SJSA1 (cell line): ENCODE measurements around the gene KDM4B. TPM values are rescaled to one million over a fixed set of nuclear protein-coding genes. Genes with fewer than 3 reads are reported as not detected.
"Not testable (repeated sequence)": the region's sequence is repeated elsewhere in the genome, so short reads cannot be mapped to it uniquely, and the experiment has no call there.

Source experiments
- DNase-seq, 2 experiments: peaks; one replicate each; pipeline ENCODE4 v3.0.0-alpha.2; 2015 to 2020; ENCODE audit warnings: low spot score in 2 of 2, low read depth in 1 of 2
- H3K27ac ChIP-seq: fragments of 250-450 bp; sonication (Bioruptor Pico); 2 replicates; pipeline ENCODE4 v1.5.1; 2020; ENCODE audit warnings: mild to moderate bottlenecking, moderate library complexity
- H3K27me3 ChIP-seq: fragments of 250-450 bp; sonication (Bioruptor Pico); replicated peaks from 2 replicates; pipeline ENCODE4 v1.5.1; 2020; ENCODE audit warnings: mild to moderate bottlenecking, moderate library complexity
- H3K36me3 ChIP-seq: fragments of 250-450 bp; sonication (Bioruptor Pico); 2 replicates; pipeline ENCODE4 v1.5.1; 2020; ENCODE audit warnings: mild to moderate bottlenecking
- H3K4me1 ChIP-seq: fragments of 250-450 bp; sonication (Bioruptor Pico); replicated peaks from 2 replicates; pipeline ENCODE4 v1.6.1; 2021; ENCODE audit warnings: mild to moderate bottlenecking
- H3K4me3 ChIP-seq: fragments of 250-450 bp; sonication (Bioruptor Pico); 2 replicates; pipeline ENCODE4 v1.5.1; 2020; ENCODE audit warnings: mild to moderate bottlenecking
- H3K9me3 ChIP-seq: fragments of 250-450 bp; sonication (Bioruptor Pico); replicated peaks from 2 replicates; pipeline ENCODE4 v1.5.1; 2020; ENCODE audit warnings: mild to moderate bottlenecking
- total RNA-seq: library from RNA; depleted of rRNA; stranded (reverse); fragments of >200 nt; shearing (Covaris generic); gene quantifications from 2 replicates; pipeline ENCODE4 v1.2.3, GENCODE V29; 2014

KDM4B gene
- total RNA-seq, 1 experiment from 2014 or later: 9.1 TPM

DNA sequence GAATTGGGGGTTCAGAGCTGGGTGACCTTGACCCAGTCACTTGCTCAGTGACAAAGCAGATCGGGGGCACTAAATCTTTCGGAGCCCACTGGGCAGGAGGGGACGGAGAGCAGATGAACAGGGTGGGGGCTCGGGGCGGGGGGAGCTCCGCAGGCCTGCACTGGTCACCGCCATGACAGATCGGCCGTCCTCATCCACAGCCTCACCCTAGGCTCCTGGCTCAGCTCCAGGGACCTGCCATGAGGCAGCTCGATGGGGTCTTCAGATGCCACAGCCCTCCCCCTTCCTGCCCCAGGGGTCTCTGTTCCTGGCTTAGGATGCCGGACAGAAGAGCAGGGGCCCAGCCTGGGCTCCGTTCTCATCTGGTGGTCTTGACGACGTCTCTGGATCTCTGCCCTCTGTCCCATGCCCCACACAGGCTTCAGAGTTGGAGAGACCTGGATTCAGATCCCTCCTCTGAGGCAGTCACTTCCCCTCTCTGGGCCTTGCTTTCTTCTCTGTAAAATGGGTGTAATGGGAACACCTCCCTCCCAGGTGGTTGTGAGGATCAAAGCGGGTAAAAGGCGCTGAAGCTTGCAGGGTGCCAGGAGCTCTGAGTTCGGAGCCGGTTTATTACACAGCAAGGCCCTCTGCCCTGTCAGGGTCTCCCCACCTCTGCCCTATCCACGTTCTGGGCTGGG, 3.0 kb downstream of the KDM4B start:
- Histone ChIP-seq H3K27ac (no peak overlapping the region), H3K27me3 (no peaks in the 10 kb centered on the region), H3K4me3 (no peak overlapping the region), H3K36me3 (peaks cover under 1% of the 10 kb centered on the region), H3K4me1 (peaks cover 46% of the 10 kb centered on the region), H3K9me3 (no peaks in the 10 kb centered on the region)
- no peak for DNase-seq

DNA sequence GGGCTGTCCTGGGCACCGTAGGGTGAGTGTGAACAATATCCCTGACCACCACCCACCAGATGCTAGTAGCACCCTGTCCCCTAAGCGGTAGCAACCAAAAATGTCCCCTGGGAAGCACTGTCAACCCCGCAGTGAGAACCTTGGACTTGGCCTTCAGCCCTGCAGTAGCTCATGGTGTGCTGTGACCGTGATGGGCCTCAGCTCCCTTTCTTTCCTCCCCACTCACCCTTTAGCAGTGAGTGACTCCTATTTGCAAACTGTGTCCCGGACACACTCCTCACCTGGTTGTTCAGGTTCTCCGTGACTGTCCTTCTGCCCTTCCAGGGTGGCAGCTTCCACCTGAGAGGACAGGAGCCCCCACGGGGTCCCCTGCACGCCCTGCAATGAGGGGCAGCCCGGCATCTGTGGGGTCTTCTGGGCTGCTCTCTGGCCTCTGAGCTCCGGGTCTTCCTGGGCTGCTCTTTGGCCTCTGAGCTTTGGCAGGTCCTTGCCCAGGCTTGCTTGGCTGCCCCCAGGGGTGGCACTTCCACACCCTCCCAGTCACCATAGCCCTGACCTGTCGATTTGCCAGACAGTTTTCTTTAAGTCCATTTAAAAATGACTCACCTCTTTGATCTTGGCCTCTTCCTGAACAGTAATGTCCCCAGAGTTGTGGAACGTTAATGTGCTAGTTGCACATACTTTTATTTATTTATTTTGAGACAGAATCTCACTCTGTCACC, 3.8 kb downstream of the KDM4B start:
- Histone ChIP-seq H3K4me1 (peaks cover 53% of the 10 kb centered on the region), H3K9me3 (no peaks in the 10 kb centered on the region), H3K27me3 (no peaks in the 10 kb centered on the region), H3K36me3 (peaks cover 6% of the 10 kb centered on the region), H3K4me3 (no peak overlapping the region), H3K27ac (no peak overlapping the region)
- DNase-seq: peak in 1 of 2 experiments; percentile 53

DNA sequence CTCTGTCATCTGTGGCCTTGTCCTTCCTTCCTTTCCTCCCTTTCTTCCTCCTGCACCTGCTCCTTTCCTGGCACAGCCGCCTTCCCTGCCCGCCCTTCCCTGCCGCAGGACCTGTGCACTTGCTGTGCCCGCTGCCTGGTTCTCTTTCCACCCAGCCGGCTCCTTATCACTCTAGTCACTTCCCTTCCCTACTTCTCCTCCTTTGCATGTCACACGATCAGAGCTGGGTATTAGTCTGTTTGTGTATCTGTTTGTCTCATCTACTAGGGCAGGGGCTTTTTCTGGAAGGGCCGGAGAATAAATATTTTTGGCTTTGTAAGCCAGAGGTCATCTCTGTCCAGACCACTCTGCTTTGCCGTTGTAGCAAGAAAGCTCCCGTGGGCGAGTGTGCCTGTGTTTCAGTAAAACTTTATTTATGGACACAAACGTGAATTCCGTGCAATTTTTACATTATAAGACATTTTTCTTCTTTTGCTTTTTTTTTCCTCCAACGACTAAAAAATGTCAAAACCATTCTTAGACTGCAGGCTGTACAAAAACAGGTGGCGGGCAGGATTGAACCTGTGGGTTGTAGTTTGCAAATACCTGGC, 6.1 kb downstream of the KDM4B start:
- H3K4me1 ChIP-seq: peaks cover 58% of the 10 kb centered on the region
- DNase-seq: no peak
- H3K36me3 ChIP-seq: peaks cover 10% of the 10 kb centered on the region
- H3K27ac ChIP-seq: no peak overlapping the region
- no peaks in the 10 kb centered on the region for H3K9me3 ChIP-seq
- no peaks in the 10 kb centered on the region for H3K27me3 ChIP-seq
- no peak overlapping the region for H3K4me3 ChIP-seq

DNA sequence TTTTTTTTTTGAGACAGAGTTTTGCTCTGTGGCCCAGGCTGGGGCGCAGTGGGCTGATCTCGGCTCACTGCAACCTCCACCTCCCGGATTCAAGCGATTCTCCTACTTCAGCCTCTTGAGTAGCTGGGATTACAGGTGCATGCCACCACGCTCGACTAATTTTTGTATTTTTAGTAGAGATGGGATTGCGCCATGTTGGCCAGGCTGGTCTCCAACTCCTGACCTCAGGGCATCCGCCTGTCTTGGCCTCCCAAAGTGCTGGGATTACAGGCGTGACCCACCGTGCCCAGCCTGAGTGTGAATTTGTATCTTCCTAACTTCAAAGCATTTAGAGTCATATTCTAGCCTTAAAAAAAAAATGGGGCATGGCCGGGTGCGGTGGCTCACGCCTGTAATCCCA, 6.7 kb downstream of the KDM4B start:
- peaks cover 10% of the 10 kb centered on the region for H3K36me3 ChIP-seq

DNA sequence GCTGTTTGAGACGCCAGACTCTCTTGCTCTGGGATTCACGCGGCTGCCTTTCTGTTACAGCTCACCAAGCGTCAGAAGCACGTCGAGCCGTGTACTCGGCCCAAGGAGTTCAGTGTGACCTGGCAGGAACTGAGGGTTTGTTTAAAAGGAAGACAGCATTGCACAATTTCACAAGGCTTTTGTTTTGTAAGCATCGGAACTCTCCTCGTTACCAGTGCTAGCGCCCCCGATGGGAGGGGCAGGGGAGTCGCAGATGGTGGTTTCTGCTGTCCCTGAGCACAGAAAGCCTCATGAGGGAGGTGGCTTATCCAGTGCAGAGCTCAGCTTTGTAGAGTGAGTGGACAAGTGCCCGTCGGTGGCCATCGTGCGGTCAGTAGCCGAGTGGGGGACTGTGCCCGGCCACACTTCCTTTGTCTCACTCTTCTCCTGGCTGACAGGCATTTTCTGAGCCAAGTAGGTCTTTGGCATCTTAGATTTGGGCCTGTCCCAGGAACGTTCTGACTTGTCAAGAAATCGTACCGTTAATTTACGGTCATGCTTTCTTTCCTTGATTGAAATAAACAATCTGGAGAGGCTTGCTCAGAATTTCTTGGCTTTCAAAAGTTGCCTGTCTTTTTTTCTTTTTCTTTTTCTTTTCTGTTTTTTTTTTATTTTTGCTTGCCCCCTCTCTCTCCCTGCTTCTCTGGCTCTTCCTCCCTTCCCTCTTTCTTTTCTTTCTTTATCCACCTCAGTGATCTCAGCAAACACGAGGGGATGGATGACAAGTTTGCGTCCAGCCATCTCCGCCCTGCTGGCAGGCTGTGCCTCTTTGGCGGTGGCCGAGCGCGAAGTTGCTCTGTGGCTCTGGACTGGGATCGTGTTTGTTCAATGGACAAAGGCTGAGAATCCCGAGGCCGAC, 7.7 kb downstream of the KDM4B start:
- Histone ChIP-seq H3K27me3 (no peaks in the 10 kb centered on the region), H3K9me3 (no peaks in the 10 kb centered on the region), H3K4me1 (peaks cover 42% of the 10 kb centered on the region), H3K36me3 (peaks cover 10% of the 10 kb centered on the region), H3K27ac (peak overlapping the region; percentile 58; the same call in 1 of the 2 replicates), H3K4me3 (no peak overlapping the region)
- DNase-seq: peak; percentile 47 to 66

More for the DNA sequence above, 6.7 kb downstream of the KDM4B start:
- H3K4me3 ChIP-seq, H3K9me3 ChIP-seq, H3K27ac ChIP-seq, H3K27me3 ChIP-seq, DNase-seq: not testable (repeated sequence)
- H3K4me1 ChIP-seq: peaks cover 51% of the 10 kb centered on the region

DNA sequence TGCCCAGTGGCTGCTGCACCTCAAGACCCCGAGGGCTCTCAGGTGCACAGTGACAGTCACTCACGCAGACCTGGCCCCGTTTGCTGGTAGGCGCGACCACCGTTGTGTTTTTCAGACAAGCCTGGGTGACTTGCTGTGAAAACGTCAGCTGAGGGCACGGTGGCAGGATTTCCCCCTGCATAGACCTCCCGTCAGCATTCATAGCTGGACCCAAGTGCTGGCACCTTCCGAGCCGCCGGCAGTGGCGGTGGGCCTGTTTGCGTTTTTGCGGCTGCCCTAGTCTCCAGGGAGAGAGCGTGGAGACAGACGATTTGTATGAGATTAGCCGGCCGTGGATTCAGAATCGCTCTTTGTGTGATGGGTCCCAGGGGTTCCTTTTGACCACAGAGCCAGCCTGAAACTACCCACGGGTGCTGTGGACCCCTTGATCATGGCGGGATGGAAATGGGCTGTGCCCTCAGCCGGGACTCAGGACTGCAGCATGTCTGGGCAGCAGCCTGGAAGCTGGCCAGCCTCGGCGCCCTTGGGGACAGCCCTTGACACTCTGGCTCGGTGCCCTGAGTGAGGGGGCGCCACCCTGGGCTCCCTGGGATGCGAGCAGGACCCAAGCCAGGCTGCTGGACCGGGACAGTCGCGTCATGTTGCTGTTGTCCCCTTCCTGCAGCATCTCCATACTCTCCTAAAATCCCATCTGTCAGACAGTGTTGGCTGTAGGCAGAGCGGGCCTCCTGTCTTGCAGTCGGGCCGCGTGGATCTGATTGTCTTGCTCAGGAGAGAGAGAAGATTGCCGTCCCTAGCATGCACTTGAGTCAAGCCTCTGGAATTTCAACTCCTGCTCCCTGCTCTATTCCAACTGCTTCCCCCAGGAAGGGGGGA, 8.6 kb downstream of the KDM4B start:
- DNase-seq: peak; percentile 81 to 88
- Histone ChIP-seq H3K4me1 (peaks cover 39% of the 10 kb centered on the region), H3K36me3 (peaks cover 10% of the 10 kb centered on the region), H3K4me3 (no peak overlapping the region), H3K27ac (peak overlapping the region; percentile 58), H3K9me3 (no peaks in the 10 kb centered on the region), H3K27me3 (no peaks in the 10 kb centered on the region)

DNA sequence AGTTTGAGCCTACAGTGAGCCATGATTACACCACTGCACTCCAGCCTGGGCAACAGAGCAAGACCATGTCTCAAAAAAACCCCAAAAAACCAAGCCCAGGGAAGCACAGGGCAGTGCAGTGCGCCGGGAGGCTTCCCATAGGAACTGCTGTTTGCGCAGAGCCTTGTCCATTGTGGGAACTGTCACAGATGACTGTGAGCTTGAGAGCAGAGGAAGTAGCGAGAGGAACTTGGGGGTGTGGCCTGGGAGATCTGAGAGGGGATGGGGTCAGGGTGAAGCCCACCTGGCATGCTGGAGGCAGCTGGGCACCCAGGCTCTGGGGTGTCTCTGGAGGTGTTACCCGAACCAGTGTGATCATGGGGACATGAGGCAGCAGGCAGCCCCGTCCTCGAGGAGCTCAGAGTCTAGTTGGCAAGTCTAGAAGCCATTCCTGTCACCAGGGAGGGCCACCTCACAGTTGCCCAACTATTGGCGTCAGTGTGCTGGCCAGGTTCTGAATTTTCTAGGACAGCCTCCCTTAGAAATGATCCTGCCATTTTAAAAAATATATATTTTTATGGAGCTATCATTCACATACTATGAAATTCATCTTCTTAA, 10.4 kb downstream of the KDM4B start:
- H3K27ac ChIP-seq: no peak overlapping the region
- peaks cover 30% of the 10 kb centered on the region for H3K4me1 ChIP-seq
- no peak for DNase-seq
- no peaks in the 10 kb centered on the region for H3K9me3 ChIP-seq
- H3K4me3 ChIP-seq: no peak overlapping the region
- peaks cover 15% of the 10 kb centered on the region for H3K36me3 ChIP-seq
- no peaks in the 10 kb centered on the region for H3K27me3 ChIP-seq

DNA sequence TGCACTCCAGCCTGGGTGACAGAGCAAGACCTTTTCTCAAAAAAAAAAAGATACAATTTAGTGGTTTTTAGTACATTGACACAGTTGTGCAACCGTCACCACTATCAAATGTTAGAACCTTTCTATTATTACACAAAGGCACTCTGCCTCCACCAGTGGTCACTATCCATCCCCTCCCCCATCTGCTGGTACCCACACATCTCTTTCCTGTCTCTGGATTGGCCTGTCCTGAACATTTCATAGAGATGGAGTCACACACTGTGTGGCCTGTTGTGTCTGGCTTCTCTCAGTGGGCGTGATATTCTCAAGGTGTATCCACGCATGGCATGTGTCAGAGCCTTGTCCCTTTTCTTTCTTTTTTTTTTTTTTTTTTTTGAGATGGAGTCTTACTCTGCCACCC, 11.2 kb downstream of the KDM4B start:
- Histone ChIP-seq H3K4me3 (no peak overlapping the region), H3K9me3 (no peaks in the 10 kb centered on the region), H3K4me1 (peaks cover 30% of the 10 kb centered on the region), H3K36me3 (peaks cover 15% of the 10 kb centered on the region), H3K27me3 (no peaks in the 10 kb centered on the region), H3K27ac (no peak overlapping the region)
- DNase-seq: no peak

DNA sequence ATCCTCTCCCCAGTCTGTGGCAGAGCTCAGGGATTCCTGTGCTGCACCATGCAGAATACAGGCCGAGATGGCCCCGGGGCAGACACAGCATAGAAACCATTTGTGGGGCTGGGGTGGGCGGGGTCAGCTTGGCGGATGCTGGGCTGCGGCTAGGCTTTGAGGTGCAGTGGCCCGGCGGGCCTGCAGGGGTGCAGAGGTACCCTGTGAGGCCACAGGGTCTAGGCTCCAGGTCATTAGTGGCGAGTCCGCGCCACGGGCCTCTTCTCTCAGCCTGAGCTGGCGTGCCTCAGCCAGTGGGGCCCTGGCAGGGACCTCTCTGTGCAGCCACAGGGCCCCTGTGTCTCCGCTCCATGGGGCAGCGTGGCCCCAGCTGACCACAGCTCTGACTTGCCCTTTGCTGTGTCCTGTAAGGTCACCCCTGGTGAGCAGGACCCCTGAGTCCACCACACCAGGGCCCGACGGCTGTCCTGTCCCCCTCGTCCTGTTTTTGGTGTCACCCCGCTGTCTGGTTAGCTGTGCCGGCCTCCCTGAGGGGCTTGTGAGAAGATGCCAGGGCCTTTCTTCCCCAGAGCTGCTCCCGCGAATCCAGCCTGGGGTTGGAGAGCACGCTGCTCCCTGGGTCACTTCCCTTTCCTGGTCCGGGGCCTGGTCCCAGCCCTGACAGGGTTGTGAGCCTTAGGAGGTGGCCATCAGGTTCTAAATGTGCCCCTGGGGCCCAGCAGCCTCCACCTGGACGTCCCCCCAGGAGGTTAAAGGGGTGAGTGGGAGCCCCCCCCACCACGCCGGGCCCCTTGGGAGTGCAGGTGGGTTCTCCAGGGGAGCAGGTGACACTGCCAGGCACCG, 12.1 kb downstream of the KDM4B start:
- H3K36me3 ChIP-seq: peaks cover 15% of the 10 kb centered on the region
- H3K9me3 ChIP-seq: no peaks in the 10 kb centered on the region
- H3K27me3 ChIP-seq: no peaks in the 10 kb centered on the region
- peaks cover 29% of the 10 kb centered on the region for H3K4me1 ChIP-seq
- H3K4me3 ChIP-seq: no peak overlapping the region
- H3K27ac ChIP-seq: no peak overlapping the region
- no peak for DNase-seq

DNA sequence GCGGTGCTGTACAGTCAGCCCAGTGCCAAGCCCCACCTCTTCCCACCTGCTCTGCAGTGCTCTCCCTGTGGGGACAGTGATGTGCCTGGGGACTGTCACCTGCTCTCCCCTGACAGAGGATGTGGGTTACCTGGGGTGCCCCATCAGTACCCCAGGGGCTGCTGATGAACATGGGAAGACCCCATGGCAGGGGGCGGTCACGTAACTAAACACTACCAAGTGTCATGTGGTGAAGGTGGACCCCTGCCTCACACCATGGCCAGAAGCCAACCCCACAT, 12.7 kb downstream of the KDM4B start:
- H3K4me3 ChIP-seq: no peak overlapping the region
- H3K36me3 ChIP-seq: peaks cover 15% of the 10 kb centered on the region
- H3K27ac ChIP-seq: no peak overlapping the region
- H3K4me1 ChIP-seq: peaks cover 23% of the 10 kb centered on the region
- H3K9me3 ChIP-seq: no peaks in the 10 kb centered on the region
- H3K27me3 ChIP-seq: no peaks in the 10 kb centered on the region
- no peak for DNase-seq

DNA sequence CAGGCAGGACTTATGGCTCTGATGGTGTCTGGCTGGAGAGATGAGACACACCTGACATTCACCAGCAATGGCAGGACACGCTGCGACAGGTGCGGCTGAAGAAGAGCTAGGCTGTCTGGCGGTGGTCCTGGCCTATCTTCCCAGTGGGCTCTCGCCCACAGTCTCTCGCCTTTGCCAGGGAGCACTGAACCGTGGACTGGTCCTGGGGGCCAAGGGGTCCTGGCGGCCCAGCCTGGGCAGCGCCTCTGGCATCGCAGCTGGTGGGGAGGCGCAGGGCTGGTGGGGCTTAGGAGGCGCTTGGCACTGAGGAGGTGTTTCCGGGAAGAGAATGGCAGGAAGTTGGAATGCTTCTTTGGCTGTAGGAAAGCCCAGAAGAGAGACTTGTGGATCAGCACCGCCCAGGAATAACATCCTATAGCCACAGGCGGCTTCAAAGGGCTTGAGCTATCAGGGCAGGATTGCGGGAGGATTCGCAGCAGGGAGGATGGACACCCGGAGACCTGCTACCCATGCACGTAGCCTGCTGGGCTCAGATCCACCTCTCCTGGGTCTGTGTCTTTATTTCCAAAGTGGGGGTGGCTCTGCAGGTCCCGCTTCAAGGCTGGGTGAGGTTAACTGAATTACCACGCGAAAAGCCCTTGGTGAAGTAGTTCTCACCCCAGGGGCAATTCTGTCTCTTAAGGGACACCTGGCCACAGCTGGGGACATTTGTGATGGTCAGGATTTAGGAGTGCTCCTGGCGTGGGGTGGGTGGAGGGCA, 14.6 kb downstream of the KDM4B start:
- Histone ChIP-seq H3K9me3 (no peaks in the 10 kb centered on the region), H3K36me3 (peaks cover 8% of the 10 kb centered on the region), H3K4me3 (no peak overlapping the region), H3K27me3 (no peaks in the 10 kb centered on the region), H3K27ac (no peak overlapping the region), H3K4me1 (peaks cover 11% of the 10 kb centered on the region)
- DNase-seq: no peak

DNA sequence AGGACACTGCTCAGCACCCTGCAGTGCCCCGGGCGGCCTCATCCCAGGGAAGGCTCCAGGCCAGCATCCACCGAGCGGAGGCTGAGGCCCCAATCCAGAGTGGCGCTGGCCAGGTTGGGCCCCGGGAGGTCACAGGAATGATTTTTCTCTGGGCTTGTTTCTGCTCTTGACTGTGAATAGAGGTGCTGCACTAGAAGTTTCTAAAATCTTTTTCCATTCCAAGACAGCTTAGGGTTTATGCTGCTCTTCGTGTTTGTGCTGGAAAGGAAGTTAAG, 15.1 kb downstream of the KDM4B start:
- peaks cover 4% of the 10 kb centered on the region; the same call in 1 of the 2 replicates for H3K36me3 ChIP-seq
- H3K4me1 ChIP-seq: peaks cover 12% of the 10 kb centered on the region
- H3K27me3 ChIP-seq: no peaks in the 10 kb centered on the region
- no peaks in the 10 kb centered on the region for H3K9me3 ChIP-seq
- H3K4me3 ChIP-seq: no peak overlapping the region
- DNase-seq: no peak
- H3K27ac ChIP-seq: no peak overlapping the region
